ENCODE results near the gene PHLDB1.

- TF ChIP-seq POLR2AphosphoS5 (IDR thresholded peaks at IDR 0.05; ENCODE audit: low read depth, low read length) (no peak), POLR2A (IDR thresholded peaks at IDR 0.05; ENCODE audit: low read depth, low read length) (no peak), TAF1 (IDR thresholded peaks at IDR 0.05; ENCODE audit: low read depth, low read length) (no peak), SPI1 (IDR thresholded peaks at IDR 0.05; ENCODE audit: low read depth, low read length) (no peak), PAX5 (IDR thresholded peaks at IDR 0.05; ENCODE audit: insufficient read depth, low read length, severe bottlenecking) (no peak), POU2F2 (IDR thresholded peaks at IDR 0.05; ENCODE audit: low read depth, low read length) (no peak)
Observed at GRCh38 chr11:118632577-118633318, 25.3 kb downstream of the PHLDB1 start.

Measured in GM12891 (cell line).